ENCODE results near the gene RGS7. TPM values are rescaled to one million over a fixed set of nuclear protein-coding genes. Genes with fewer than 3 reads are reported as not detected.

The RGS7 gene
- polyA plus RNA-seq, 1 donor from 2014 or later, result 24.2 TPM

- no peaks in the 10 kb centered on the region for H3K9me2 ChIP-seq (ENCODE audit: insufficient read depth, low read length)
- no peak overlapping the region for H2AFZ ChIP-seq (ENCODE audit: low read depth, low read length)
- TF ChIP-seq REST (IDR thresholded peaks at IDR 0.05; ENCODE audit: borderline replicate concordance), result no peak
- TF ChIP-seq EZH2 (IDR thresholded peaks at IDR 0.05; ENCODE audit: borderline replicate concordance, insufficient read depth, low read length, poor library complexity, severe bottlenecking), result no peak
- TF ChIP-seq TAF1 (IDR thresholded peaks at IDR 0.05; ENCODE audit: low read depth), result no peak
- no peak for TF ChIP-seq POLR2AphosphoS5 (IDR thresholded peaks at IDR 0.05)
- TF ChIP-seq CTCF (IDR thresholded peaks at IDR 0.05; ENCODE audit: poor library complexity, severe bottlenecking), result no peak
- TF ChIP-seq RAD21 (conservative IDR thresholded peaks at IDR 0.05), result no peak
- TF ChIP-seq EP300 (conservative IDR thresholded peaks at IDR 0.05; ENCODE audit: poor library complexity, severe bottlenecking), result no peak
- TF ChIP-seq MXI1 (conservative IDR thresholded peaks at IDR 0.05; ENCODE audit: poor library complexity, severe bottlenecking), result no peak
- no peak for TF ChIP-seq SMC3 (conservative IDR thresholded peaks at IDR 0.05; ENCODE audit: poor library complexity)
- H3K79me2 ChIP-seq (replicated peaks; ENCODE audit: insufficient read depth, low read length), result no peaks in the 10 kb centered on the region
- no peak overlapping the region for H3K27ac ChIP-seq (ENCODE audit: low read length)
- no peaks in the 10 kb centered on the region for H3F3A ChIP-seq (ENCODE audit: insufficient read depth, low read length, poor library complexity, severe bottlenecking)
- H3K27me3 ChIP-seq (ENCODE audit: insufficient read depth, low read depth, low read length), result no peaks in the 10 kb centered on the region
- H3K9ac ChIP-seq (ENCODE audit: low read length), result no peak overlapping the region
- no peaks in the 10 kb centered on the region for H3K36me3 ChIP-seq (ENCODE audit: insufficient read depth, low read length)
- no peaks in the 10 kb centered on the region for H3K9me3 ChIP-seq (ENCODE audit: low read length)
- no peak overlapping the region for H3K4me2 ChIP-seq (ENCODE audit: low read length)
- no peaks in the 10 kb centered on the region for H4K20me1 ChIP-seq (ENCODE audit: insufficient read depth)
- H3K4me3 ChIP-seq (ENCODE audit: low read length), result no peak overlapping the region
Measured at GRCh38 chr1:241101622-241102021, 255.4 kb downstream of the RGS7 start.

GRCh38 chr1:241097479-241097878 is 259.5 kb downstream of the RGS7 start:
- Histone ChIP-seq H3K9me2 (ENCODE audit: insufficient read depth, low read length) (no peaks in the 10 kb centered on the region), H3K9ac (ENCODE audit: low read length) (no peak overlapping the region), H3K27me3 (ENCODE audit: insufficient read depth, low read depth, low read length) (no peaks in the 10 kb centered on the region), H3F3A (ENCODE audit: insufficient read depth, low read length, poor library complexity, severe bottlenecking) (no peaks in the 10 kb centered on the region), H3K27ac (ENCODE audit: low read length) (no peak overlapping the region), H2AFZ (ENCODE audit: low read depth, low read length) (no peak overlapping the region), H3K79me2 (replicated peaks; ENCODE audit: insufficient read depth, low read length) (no peaks in the 10 kb centered on the region), H4K20me1 (ENCODE audit: insufficient read depth) (no peaks in the 10 kb centered on the region), H3K4me2 (ENCODE audit: low read length) (no peak overlapping the region), H3K4me3 (ENCODE audit: low read length) (no peak overlapping the region), H3K9me3 (ENCODE audit: low read length) (no peaks in the 10 kb centered on the region), H3K36me3 (ENCODE audit: insufficient read depth, low read length) (no peaks in the 10 kb centered on the region)
- TF ChIP-seq SMC3 (conservative IDR thresholded peaks at IDR 0.05; ENCODE audit: poor library complexity) (no peak), EZH2 (IDR thresholded peaks at IDR 0.05; ENCODE audit: borderline replicate concordance, insufficient read depth, low read length, poor library complexity, severe bottlenecking) (no peak), POLR2AphosphoS5 (IDR thresholded peaks at IDR 0.05) (no peak), MXI1 (conservative IDR thresholded peaks at IDR 0.05; ENCODE audit: poor library complexity, severe bottlenecking) (no peak), CTCF (IDR thresholded peaks at IDR 0.05; ENCODE audit: poor library complexity, severe bottlenecking) (no peak), EP300 (conservative IDR thresholded peaks at IDR 0.05; ENCODE audit: poor library complexity, severe bottlenecking) (no peak), REST (IDR thresholded peaks at IDR 0.05; ENCODE audit: borderline replicate concordance) (no peak), RAD21 (conservative IDR thresholded peaks at IDR 0.05) (no peak), TAF1 (IDR thresholded peaks at IDR 0.05; ENCODE audit: low read depth) (no peak)
